ENCODE measurements around the gene STK38L. TPM values are rescaled to one million over a fixed set of nuclear protein-coding genes. Genes with fewer than 3 reads are reported as not detected.

Gene STK38L
- polyA plus RNA-seq, 10 donors = 15.7 to 25.8 (median 20.7) TPM

DNA sequence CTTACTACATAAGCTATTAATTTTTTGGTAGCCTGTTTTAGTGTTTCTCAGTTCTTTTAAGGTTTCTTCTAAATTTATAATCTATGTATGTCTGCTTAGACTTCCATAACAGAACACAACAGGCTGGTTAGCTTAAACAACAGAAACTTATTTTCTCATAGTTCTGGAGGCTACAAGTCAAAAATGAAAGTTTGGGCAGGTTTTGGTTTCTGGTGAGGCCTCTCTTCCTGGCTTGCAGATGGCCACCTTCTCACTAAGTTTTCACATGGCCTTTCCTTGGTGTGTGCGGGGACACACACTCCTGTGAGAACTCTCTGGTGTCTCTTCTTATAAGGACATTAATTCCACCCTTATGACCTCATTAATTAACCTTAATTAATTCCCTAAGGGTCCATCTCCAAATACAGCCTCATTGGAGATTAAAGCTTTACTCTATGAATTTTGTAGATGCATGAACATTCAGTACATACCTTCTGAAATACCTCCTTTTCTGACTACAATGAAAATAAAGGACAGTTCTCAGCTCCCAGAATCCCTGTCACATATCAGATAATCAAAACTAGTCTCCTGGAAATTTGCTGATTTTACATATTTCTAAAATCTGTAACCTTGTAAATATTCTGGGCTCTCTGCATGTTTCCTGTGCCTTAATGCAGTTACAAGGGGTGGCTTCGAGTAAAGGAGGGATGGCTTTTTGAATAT lies 65.4 kb downstream of the STK38L start:
- DNase-seq = no peak

DNA sequence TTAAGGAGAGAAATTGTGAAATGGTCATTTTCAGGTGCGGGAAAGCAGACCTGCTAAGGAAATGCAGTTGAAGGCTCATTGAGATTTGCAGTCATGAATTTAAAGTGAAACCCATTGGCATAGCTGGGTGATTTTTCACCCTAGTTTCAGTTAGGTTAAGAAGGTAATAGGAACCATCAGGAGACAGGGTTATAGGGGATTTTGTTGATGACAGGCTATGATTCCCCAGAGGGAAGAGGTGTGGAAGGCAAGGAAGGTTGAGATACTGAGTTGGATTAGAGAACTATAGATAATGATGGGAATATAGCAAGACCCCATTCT lies 65.9 kb downstream of the STK38L start:
- DNase-seq = no peak

DNA sequence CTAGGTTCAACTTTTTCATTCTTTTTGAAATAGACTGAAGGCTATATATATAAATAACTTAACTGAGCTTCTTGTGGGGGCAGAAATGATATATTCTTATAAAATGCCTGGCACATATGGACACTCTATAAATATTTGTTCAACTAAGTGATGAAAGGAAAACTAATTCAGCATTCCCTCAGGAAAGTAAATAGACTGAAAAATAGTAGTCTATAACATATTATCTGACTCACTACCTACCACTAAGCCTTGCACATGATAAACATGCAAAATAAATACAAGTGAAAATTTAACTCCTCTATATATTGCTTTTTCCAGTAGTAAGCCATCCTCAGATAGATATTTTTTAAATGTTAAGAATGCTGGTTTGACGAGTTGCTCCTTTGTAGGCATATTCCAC lies 72.9 kb downstream of the STK38L start:
- no peak for DNase-seq

DNA sequence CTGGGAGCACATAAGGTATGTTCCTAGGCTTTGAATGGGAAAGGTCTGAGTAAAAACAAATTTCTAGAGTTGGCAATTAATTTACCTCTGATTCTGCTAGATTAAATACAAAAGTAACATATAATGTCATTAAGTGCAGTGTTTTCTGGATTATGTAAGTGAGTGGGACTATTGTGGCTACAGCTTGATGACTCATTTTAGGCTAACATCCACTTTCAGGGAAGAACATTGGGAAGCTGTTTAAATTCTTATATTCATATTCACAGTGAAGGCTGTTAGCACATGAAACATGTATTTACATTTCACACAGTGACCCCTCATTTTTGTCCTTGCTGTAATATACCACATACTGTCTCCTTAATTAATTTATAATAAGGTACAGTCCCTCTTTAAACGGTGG lies 75.3 kb downstream of the STK38L start:
- peak in 1 of 3 donors; percentile 23 for DNase-seq

DNA sequence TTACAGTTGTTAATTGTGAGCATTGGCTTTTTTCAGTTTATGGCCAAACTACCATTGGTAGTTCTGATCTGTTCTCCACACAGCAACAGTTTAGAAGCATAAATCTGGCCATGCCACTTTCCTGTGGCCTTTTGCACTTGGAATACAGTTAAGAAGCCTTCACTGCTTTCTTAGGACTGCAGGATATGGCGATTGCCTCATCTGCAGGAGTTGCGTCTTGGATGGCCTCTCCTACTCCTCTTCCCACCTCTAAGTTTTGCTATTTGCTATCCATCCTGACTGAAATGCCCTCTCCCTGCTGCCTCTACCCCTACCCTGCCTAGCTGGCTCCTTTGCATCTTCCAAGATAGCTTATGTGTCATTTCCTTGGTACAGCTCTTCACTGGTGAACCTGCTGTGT lies 75.8 kb downstream of the STK38L start:
- DNase-seq = no peak

DNA sequence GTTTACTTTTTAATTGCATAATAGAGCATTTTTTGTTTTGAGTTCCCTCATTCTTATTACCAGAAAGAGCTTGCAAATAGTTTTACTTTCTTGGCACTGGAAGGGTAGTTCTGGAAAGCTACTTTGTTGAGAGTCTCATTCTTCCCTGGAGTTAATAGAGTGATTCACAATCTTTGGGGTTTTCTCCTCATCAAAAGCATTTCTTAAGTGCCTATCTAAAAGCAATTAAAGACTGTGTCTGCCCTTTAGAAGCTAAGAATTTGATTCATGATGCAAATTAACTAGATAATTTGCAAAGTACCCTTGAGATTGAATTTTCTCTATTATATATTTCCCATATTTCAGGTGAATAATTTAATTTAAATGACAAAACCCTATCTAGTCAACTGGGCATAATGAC lies 80.4 kb downstream of the STK38L start:
- DNase-seq = no peak

DNA sequence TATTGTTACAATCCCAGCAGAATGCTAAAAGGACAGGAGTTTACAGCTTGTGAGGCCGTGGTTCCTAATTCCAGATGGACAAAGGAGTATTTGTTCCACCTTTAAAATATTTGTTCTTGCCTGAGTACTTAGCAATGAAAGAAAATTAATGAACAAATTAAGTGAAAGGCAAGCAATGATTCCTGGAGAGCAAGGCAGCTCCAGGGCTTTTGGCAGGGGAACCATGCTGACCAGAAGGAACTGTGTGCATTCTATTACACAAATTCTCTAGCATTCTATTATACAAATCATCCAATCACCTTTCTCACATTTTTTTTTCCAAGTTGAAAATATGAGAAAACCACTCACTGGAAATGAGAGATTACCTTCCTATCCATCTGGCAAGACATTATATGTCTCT lies 86.8 kb downstream of the STK38L start:
- no peak for DNase-seq

DNA sequence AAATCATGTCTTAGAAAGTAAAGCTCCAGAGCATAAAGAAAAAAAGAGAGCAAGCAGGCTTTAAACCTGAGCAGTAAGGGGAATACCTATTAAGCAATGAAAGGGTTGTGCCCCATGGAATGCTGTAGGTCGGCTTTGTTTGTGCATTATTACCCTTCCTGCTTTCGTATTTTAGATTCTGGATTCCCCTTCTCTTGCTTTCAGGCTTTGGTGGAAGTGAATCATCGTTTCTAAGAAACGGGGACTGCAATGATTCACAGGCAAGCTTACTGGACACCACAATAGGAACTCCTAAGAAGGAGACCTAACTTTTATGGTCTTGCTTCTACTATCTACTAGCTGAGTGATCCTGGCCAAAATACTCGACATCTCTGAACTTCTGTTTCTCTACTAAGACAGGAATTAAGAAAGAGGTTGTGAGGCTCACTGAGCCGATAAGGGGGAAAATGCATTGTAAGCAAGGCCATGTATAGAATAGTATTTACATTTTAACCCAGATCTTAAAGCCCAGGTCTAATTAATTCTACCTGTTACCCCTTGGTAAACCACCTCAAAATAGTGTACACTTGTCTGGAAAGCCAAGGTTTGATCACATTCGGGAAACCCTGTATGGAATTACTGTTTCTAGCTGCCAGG lies 87.3 kb downstream of the STK38L start:
- DNase-seq = peak in 2 of 3 donors; percentile 12 to 71

DNA sequence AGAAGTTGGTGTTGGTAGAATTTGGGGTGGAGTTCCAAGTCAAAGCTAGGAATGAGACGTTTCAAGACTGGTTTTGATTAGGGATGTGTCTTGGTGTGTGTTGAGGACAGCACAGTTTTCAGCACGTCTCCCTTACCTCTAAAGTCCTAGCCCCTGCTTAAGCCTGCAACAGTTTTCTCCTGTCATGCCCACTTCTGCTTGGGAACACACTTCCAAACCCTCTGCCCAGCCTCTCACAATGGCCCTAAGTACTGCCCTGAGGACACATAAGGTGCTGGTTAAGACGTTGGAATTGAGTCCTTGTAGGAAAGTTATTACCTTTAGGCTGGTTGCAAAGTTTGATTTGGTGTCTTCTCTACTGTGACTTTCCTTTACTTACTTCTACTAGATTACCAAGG lies 87.8 kb downstream of the STK38L start:
- DNase-seq = peak in 1 of 3 donors; percentile 2

DNA sequence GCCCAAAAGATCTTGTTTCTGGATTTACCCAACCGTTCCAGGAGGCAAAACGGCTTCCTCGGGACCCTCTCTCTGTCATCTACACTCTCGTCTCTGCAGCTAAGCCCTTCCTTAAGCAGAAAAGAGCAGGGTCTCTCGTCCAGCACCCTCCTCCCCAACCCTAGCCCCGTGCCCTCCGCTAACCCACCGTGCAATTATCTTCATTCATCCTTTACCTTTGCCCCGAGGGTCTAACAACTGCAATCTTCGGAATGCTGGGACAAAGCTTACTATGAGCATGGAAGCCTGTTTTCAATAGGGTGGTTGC lies 88.3 kb downstream of the STK38L start:
- no peak for DNase-seq

DNA sequence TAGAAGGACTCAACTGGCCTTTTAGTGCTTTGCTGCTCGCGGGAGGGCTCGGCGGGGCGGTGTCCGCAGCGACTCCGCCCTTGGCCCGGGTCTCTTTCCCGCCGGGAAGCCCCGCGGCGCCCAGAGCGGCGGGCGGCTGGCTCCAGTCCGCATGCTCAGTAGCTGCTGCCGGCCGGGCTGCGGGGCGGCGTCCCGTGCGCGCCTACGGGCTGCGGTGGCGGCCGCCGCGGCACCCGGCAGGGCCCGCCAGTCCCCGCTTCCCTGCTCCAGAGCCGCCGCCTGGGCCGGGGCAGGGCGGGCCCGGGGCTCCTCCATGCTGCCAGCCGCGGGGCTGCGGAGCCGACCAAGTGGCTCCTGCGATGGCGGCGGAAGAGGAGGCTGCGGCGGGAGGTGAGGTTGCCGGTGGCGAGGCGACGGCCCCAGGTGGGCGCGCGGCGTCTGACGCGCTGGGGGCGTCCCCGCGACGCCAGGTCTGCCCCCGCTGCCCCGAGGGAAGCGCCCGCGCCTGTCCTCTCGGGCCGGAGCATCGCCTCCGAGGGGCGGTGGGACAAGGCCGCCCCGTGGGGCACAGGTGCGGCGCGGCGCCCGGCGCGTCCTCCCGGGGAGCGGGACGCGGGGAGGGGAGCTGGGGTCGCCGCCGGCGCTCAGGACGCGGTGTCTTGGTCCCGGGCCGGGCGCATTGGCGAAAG lies 88.8 kb downstream of the STK38L start, which contains the start of gene BMAL2:
Gene BMAL2 (plus strand): TSS at position 123 of the 689 bp plus-strand sequence. CDS start 237 bp downstream, at position 360.
- DNase-seq = peak in 2 of 3 donors; percentile 30 to 52

DNA sequence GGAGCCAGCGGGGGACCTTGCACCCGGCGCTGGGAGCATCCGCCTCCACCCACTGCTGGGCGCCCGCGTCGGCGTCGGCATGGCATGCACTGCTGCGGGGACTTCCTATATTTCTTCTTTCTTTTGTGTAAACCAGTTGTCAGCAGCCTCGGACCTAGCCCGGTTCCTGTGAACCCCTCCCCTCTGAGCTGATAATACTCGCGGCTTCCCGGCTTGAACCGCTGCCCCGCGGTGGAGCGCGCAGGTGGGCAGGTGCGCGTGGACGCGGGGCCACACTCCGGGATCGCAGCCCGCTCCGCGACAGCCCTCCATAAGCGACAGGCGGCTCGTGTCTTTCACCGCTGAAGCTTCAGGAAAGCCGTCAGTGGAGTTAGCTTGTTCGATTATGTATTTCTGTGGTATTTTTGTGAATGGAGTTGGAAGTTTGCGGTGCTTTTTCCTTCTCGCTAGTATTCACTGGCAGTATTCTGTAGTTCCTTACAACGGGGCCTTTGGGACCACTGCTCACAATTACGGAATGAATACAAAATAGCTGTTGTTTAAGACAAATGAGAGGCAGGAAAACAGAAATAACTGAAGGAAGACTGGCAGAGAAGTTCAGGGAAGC lies 89.4 kb downstream of the STK38L start:
- DNase-seq = peak in 1 of 3 donors; percentile 48

DNA sequence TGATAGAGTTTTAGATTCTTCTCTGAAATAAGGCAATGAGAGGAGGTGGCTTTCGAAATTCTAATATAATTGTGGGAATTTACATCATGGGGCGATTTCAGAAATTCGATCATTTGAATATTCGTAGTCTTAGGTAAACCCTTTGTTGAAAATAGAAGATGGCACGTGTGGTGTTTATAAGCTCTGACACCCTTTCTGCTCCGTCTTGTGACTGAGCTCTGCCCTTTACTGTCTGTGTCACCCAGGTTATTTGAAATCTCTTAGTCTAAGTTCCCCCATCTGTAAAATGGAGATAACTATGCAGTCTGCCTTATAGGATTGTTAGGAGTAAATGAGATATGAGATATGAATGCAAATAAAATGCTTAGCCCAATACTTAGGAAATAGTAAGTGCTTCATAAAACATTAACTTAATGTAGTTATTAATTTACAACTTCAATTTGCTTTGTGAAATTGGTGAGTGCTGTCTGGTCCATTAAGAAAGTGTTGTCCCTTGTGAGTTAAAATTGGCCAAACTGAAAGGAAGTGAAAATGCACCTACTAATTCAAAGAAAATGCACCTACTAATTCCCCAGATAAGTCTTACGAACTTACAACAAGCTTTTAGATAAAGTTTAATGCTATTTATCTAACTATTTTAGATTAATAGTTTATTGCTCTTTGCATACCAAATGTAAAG lies 90.1 kb downstream of the STK38L start:
- peak in 1 of 3 donors; percentile 4 for DNase-seq

DNA sequence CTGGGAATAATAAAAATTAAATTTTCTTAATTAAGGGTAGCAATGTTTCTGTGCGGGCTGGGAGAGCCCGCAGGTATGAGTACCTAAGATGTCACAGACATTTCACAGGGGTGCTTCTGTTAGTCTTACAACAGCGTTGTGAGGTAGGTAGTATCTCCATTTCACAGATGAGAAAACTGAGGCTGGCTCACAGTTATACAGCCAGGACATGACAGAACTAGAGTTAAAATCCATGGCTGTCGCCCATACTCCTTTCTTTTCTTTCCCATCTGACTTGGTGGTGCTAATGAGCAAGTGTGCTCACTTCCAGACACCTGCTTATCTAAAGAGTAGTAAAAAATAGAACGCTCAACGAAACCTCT lies 90.6 kb downstream of the STK38L start:
- DNase-seq = no peak

DNA sequence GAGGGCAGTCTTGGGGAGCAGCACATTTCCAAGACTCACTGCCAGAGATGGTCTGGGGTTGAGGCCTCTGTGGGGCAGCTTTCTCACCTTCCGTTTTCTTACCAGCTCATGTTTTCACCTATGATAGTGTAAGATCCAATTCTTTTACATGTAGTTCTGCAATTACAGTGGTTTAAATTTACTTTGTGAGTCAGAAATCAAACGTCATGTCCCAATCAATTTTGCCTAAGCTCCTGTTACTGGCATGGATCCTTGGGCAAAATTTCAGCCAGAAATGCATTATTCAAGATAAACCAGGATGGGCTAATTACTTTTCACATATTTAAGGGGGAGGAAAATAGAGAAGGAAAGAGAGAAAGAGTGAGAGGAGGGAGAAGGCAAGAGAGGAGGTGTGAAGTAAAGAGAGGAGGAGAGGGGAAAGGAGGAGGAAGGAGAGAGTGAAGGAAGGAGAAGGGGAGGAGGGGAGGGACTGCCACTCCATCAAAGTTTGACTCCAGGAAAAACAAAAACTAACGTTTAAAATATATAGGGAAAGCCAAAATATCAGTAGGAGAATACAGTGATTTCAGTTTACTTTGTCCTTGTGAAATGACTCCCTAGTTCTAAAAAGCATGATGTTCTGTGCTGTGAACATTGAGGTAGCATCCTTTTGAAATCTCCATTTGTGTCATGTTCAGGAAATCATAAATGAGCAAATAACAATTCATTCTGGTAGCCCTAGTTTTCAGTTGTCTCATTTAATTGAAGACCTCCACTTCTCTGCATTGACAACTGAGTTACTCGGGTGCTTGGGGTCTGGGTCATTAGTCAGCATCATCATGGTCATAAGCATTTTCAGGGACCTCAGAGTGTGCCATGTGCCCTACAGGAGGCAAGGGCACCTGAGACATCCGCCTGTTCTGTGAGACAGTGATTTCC lies 91.5 kb downstream of the STK38L start:
- no peak for DNase-seq

DNA sequence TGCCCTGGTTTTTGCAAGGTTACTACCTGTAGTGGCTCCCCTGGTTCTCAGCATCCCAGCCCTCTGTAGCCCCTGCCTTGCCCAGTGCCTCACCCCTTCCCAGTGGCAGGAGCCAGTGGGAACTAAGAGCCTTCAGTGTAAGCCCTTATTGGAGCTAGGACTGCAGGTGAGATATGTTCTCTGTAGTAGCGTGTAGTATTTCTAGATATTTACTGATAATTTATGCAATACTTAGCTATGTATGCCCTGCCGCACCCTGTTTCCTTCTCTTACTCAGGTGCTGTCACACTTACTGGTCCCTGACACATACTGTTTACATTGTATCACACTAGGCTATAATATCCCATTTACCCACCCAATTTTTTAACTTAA lies 92.2 kb downstream of the STK38L start:
- DNase-seq = no peak

DNA sequence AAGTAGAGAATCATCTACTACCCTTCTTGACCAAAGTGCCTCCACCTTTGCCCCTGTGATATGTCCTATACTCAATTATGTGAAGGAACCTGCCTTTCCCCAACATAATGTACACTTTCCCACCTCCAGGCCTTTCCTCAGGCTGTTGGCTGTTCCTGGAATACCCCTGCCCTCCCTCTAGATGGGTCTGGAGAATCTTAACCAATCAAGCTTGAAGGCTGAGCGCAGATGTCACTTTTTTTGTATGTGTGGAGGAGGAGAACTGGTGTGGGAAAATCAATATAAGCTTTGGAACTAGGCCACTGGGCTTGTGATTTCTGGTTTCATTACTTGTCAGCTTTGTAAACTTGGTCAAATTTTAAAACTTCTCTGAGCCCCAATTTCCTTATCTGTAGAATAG lies 93.3 kb downstream of the STK38L start:
- no peak for DNase-seq

DNA sequence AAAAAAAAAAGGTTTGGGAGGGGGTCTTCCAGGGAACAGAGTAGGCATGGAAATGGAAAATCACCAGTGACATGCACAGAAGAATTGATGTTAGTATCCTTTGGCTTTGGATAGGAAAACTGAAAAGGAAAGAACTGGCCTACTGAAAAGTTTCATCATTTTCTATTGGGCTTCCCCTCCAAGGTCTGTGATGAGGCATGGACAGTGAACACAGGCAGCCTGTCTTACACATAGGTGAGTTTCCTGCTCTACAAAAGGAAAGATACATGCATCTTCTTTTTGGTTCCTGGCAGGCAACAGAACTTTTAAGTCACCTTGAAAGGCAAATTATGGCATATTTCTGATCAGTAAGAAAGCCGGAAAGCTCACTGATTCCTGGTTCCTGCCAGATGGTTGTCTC lies 94.4 kb downstream of the STK38L start:
- no peak for DNase-seq

DNA sequence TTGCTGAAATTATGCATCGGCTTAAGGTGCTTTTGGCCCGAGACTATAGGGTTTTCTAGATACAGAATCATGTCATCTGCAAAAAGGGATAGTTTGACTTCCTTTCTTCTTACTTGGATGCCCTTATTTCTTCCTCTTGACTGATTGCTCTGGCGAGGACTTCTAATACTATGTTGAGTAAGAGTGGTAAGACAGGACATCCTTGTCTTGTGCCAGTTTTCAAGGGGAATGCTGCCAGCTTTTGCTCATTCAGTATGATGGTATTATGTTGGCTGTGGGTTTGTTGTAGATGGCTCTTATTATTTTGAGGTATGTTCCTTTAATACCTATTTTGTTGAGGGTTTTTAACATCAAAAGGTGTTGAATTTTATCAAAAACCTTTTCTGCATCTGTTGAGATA lies 96.9 kb downstream of the STK38L start:
- DNase-seq = no peak

DNA sequence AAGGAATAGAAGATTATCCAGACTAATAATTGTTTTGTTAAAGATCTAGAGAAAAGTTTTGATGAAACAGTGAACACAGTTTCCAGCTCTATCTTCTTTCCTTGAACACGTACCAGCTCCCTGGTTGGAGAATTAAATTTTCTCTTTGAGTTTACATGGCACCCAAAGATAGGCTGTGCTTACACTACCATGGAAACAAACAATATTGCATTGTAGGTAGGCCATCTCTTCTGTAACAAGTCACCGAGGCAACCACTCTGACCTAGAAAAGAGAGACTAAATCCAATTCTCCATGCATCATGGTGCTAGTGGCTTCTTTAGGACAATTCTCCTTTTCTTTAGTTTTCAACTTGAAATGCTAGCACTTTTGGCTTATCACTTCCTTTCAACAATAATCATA lies 98.5 kb downstream of the STK38L start:
- no peak for DNase-seq

DNA sequence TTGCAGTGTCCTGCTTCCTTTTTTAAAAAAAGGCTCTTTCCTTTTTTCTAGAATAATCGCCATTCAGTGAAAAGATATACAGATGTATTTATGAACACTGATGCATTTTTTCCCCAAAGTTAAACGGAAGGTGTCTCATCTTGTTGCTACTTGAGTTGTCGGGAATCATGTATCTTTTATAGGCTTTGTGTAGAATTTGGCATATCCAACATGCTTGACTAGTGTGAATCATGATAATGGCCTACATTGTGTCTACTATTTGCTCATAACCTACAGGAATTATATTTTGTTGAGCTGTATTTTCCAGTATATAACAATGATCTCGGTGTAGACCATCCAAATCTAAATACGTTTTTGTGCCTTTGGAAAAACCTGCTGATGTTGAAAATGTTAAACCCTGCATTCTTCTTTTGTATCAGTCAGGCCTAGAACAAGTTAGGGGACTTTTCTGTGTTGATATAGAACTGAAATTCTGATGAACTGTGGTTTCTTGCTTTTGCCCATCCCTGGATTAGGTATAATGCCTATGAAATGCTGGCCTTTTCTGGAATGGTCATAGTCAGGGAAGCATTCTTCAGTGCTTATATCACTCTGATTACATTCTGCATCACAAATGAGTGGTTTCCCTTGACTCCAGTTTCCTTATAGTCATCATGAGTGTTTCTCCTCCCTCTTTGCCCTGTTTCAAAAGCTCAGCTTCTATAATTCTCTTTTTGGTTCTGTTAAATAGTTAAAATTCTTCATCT lies 99.3 kb downstream of the STK38L start:
- DNase-seq = peak in 1 of 3 donors; percentile 80
